SK-N-SH treated with all-trans-retinoic acid at 6 μM for 48 hours (cell line): ENCODE results near the gene TNNI3K.

ENCODE experiments used
- ATAC-seq: fragments of 200-7000 bp; cut with Tn5 transposase; 3 replicates; pipeline ENCODE4 v1.9.1; 2020; ENCODE audit warnings: mild to moderate bottlenecking, moderate library complexity
- BACH2 ChIP-seq: fragments of 250-450 bp; sonication (Bioruptor Pico); IDR thresholded peaks from 2 replicates; pipeline ENCODE4 v1.9.0; 2021; ENCODE audit warnings: mild to moderate bottlenecking, borderline replicate concordance
- CREB5 ChIP-seq: fragments of 250-450 bp; sonication (Bioruptor Pico); IDR thresholded peaks from 2 replicates; pipeline ENCODE4 v1.5.1; 2020; ENCODE audit warnings: low read depth, mild to moderate bottlenecking, moderate library complexity
- CSRNP3 ChIP-seq: fragments of 250-450 bp; sonication (Bioruptor Pico); IDR thresholded peaks from 2 replicates; pipeline ENCODE4 v1.5.1; 2021; ENCODE audit warnings: mild to moderate bottlenecking, moderate library complexity
- GLIS3 ChIP-seq: fragments of 250-450 bp; sonication (Bioruptor Pico); IDR thresholded peaks from 2 replicates; pipeline ENCODE4 v1.5.0; 2020; ENCODE audit warnings: mild to moderate bottlenecking, moderate library complexity
- ISL1 ChIP-seq: fragments of 250-450 bp; sonication (Bioruptor Pico); IDR thresholded peaks from 2 replicates; pipeline ENCODE4 v2.1.2; 2022; ENCODE audit warnings: mild to moderate bottlenecking, moderate library complexity
- PATZ1 ChIP-seq: fragments of 250-450 bp; sonication (Bioruptor Pico); IDR thresholded peaks from 2 replicates; pipeline ENCODE4 v1.8.0; 2020; ENCODE audit warnings: mild to moderate bottlenecking, moderate library complexity, borderline replicate concordance
- POU6F1 ChIP-seq: fragments of 250-450 bp; sonication (Bioruptor Pico); IDR thresholded peaks from 2 replicates; pipeline ENCODE4 v1.8.0; 2021; ENCODE audit warnings: low read depth, mild to moderate bottlenecking, moderate library complexity, borderline replicate concordance
- PPARA ChIP-seq: fragments of 250-450 bp; sonication (Bioruptor Pico); IDR thresholded peaks from 2 replicates; pipeline ENCODE4 v1.5.0; 2020; ENCODE audit warnings: mild to moderate bottlenecking, borderline replicate concordance
- RARB ChIP-seq: fragments of 250-450 bp; sonication (Bioruptor Pico); IDR thresholded peaks from 2 replicates; pipeline ENCODE4 v1.8.0; 2021; ENCODE audit warnings: mild to moderate bottlenecking, moderate library complexity
- SNAI2 ChIP-seq: fragments of 250-450 bp; sonication (Bioruptor Pico); IDR thresholded peaks from 2 replicates; pipeline ENCODE4 v1.5.0; 2020; ENCODE audit warnings: mild to moderate bottlenecking, moderate library complexity
- TCF4 ChIP-seq: fragments of 250-450 bp; sonication (Bioruptor Pico); IDR thresholded peaks from 2 replicates; pipeline ENCODE4 v1.8.0; 2021; ENCODE audit warnings: mild to moderate bottlenecking, moderate library complexity, borderline replicate concordance
- TOX ChIP-seq: fragments of 250-450 bp; sonication (Bioruptor Pico); IDR thresholded peaks from 2 replicates; pipeline ENCODE4 v1.8.0; 2021; ENCODE audit warnings: mild to moderate bottlenecking, moderate library complexity, borderline replicate concordance
- ZC3H10 ChIP-seq: fragments of 250-450 bp; sonication (Bioruptor Pico); IDR thresholded peaks from 2 replicates; pipeline ENCODE4 v1.5.1; 2021; ENCODE audit warnings: mild to moderate bottlenecking, moderate library complexity
- ZFP30 ChIP-seq: fragments of 450-650 bp; formaldehyde crosslinking; IDR thresholded peaks from 2 replicates; pipeline ENCODE4 v1.5.0; 2022; ENCODE audit warnings: mild to moderate bottlenecking, moderate library complexity
- ZNF565 ChIP-seq: fragments of 450-650 bp; formaldehyde crosslinking; conservative IDR thresholded peaks from 2 replicates; pipeline ENCODE4 v1.5.0; 2020; ENCODE audit warnings: low read depth, mild to moderate bottlenecking, moderate library complexity
- ZNF70 ChIP-seq: fragments of 450-650 bp; formaldehyde crosslinking; IDR thresholded peaks from 2 replicates; pipeline ENCODE4 v1.5.0; 2020; ENCODE audit warnings: mild to moderate bottlenecking, moderate library complexity

TNNI3K gene

GRCh38 chr1:74235153-74235552, at the start of gene TNNI3K:
TNNI3K (plus strand) TSS chr1:74235387; CDS start chr1:74235452, 65 bp downstream.
- ATAC-seq, result no peak
- TF ChIP-seq ZNF565, result no peak
- TF ChIP-seq BACH2, result no peak
- no peak for TF ChIP-seq CSRNP3 (CRISPR knock-in tag)
- TF ChIP-seq PATZ1 (CRISPR knock-in tag), result no peak
- TF ChIP-seq ZNF70, result no peak
- TF ChIP-seq ZC3H10 (CRISPR knock-in tag), result no peak
- no peak for TF ChIP-seq TCF4 (CRISPR knock-in tag)
- no peak for TF ChIP-seq POU6F1 (CRISPR knock-in tag)
- no peak for TF ChIP-seq RARB (CRISPR knock-in tag)

- no peak for TF ChIP-seq ZFP30 (CRISPR knock-in tag)
- no peak for TF ChIP-seq CREB5 (CRISPR knock-in tag)
- TF ChIP-seq BACH2, result no peak
- no peak for TF ChIP-seq TOX
- TF ChIP-seq ZC3H10 (CRISPR knock-in tag), result no peak
- TF ChIP-seq ISL1 (CRISPR knock-in tag), result no peak
- TF ChIP-seq GLIS3, result no peak
- peak; percentile 28; the same call in 1 of the 3 replicates for ATAC-seq
These were observed 41.3 kb upstream of the TNNI3K start for GRCh38 chr1:74193908-74194307.

- TF ChIP-seq ZNF565 (no peak), TOX (no peak), PPARA (CRISPR knock-in tag) (no peak), SNAI2 (CRISPR knock-in tag) (no peak), PATZ1 (CRISPR knock-in tag) (no peak)
- no peak for ATAC-seq
These were observed 39.8 kb upstream of the TNNI3K start for GRCh38 chr1:74195339-74195738.

GRCh38 chr1:74197255-74197654, 37.9 kb upstream of the TNNI3K start:
- no peak for ATAC-seq
- no peak for TF ChIP-seq POU6F1 (CRISPR knock-in tag)
